Measurements from ENCODE around the gene CNN2.
"Not testable (repeated sequence)": the region's sequence is repeated elsewhere in the genome, so short reads cannot be mapped to it uniquely, and the experiment has no call there.

CNN2 gene

DNA sequence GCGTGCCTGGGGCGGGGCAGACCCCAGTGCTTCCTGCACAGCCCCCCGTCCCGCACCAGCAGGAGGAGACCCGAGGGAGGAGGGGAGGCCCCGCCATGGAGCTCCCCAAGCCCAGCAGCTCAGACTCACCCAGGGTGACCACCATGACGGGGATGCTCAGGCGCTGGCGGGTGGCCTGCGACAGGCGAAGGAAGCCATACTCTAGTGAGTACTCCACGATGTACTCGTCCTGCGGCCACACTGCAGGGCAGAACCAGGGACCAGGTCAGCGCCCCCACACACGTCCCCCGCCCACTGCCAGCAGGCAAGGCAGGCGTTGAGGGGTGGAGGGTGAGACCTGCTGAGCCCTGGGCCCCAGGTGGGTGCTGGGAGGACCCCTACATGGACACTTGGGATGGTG, 14.1 kb upstream of the CNN2 start:
- no peak for DNase-seq

DNA sequence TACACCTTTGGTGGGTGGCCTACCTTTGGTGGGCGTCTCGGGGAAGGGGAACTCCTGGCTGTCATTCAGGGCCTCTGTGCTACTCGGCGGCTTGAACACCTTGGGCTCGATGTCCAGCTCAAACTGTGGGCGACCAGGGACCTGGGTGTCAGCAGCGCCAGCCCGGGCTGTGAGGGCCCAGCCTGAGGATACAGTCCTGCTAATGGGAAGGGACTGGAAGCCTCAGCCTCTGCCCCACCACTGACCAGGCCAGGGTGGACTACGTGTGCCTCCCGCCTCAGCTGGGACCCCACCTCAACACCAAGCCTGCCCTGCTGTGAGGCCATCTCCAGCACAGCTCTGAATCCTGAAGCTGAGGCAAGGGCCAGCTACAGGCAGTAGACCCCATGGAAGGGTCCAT, 13.2 kb upstream of the CNN2 start:
- DNase-seq, result no peak

- DNase-seq, result no peak
Observed at GRCh38 chr19:1014161-1015060, 12.0 kb upstream of the CNN2 start.

DNA sequence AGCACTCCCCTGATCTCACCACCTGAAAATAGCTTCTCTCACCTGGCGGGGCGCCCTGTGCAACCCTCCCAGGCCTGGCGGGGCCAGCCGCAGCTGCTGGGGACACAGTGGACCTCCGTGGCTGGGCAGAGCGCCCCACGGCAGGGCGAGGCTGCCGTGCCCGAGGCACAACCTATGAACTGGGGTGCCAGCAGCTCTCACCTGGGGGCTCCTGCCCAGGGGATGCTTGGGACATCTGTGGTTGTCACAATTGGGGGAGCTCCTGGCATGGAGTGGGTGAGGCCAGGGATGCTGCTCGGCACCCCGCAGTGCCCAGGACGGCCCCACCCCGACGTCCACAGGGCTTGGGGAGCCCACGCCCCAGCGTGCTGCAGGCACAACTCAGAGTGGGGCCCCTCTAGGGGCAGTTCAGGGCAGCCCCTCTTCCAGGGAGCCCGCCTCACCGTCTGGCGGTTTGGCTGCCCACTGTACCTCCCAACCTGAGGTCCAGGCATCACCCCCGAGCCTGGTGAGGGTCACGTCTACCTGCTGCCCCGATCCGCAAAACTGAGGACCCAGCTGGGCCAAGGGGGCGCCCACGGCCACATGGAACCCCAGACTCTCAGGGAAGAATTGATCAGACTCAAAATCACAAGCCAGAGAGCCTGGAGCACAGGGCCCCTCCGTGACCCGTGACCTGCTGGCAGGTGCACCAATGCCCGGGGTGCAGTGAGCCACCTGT, 11.2 kb upstream of the CNN2 start:
- no peak for DNase-seq

DNA sequence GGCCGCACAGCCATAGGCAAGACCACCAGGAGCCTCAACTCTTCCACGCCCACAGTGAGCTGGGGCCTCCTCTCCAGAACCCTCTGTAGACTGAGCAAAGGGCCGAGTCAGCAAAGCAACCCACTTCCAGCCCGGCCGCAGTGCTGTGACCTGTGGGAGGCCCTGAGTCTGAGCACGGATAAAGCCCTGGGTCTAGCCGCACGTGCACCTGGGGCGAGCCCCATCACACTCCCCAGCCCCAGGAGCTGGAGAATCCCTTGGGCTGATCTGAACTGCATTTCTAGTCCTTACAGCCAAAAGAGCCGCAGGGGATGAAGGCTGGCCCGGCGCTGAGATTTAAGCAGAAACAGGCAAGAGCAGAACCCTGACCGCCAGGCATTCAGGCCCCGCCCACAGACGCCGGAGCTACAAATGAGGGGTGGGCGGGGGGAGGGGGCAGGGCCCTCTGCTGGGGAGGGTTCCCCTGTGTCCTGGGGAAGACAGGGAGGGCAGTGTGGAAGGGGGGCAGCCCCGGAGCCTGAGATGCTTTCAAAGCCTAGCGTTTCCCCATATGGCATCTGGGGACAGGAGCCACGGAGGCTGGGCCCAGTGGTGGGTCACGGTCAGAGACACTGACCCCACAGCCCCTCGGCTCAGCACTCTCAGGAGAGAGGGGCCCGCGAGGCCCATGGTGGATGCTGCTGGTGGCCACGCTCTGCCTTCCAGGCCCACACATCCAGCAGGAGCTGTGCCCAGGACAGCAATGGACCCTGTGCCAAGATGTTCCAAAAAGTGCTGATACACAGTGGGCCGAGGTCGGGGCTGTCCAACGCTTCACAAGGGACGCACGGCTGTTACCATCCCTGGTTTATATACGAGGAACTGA, 10.4 kb upstream of the CNN2 start:
- DNase-seq, result no peak

DNA sequence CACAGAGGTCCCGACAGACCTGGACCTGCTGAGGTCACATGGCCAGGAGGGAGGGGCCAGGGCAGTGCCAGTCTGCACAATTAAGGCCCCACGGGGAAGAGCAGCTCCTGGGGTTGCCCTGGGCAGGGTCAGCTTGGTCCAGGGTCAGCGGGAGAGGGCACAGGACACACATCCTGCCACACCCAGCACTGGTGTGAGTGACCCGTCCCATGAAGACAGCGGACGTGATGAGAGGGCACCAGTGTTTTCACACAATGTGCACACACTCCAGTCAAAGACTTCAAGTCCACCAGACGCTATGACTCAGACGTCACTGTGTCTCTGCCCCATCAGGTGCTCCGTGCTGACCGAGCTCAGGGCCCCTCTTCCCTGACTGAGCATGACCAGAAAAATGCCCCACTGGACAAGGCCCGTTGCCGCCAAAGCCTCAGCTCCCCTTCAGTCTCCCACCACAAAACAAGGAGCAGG, 9.7 kb upstream of the CNN2 start:
- DNase-seq, result no peak

GRCh38 chr19:1017115-1017905, 9.1 kb upstream of the CNN2 start:
- DNase-seq, result no peak

DNA sequence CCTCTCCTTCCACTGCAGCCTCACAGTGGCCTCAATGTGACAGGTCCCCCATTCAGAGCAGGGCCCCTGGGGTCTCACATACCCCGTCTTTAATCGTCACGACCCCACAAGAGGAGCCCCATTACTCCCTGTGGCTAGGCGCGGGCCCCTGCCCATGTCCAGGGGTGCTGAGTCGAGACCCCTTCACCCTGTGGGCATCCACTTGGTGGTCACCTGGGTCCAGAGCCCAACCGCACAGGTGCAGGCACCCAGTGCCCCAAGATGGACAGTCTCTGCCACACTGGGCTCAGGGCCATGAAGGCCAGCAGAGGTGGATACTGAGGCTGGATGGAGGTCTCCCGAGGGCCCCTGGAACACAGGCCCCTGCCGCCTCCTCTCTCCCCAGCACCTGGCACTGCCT, 8.5 kb upstream of the CNN2 start:
- DNase-seq, result no peak

GRCh38 chr19:1018393-1018792, 8.0 kb upstream of the CNN2 start:
- DNase-seq, result no peak

GRCh38 chr19:1018932-1019615, 7.3 kb upstream of the CNN2 start:
- no peak for DNase-seq

- DNase-seq, result no peak
Observed at GRCh38 chr19:1019616-1019961, 6.8 kb upstream of the CNN2 start.

DNA sequence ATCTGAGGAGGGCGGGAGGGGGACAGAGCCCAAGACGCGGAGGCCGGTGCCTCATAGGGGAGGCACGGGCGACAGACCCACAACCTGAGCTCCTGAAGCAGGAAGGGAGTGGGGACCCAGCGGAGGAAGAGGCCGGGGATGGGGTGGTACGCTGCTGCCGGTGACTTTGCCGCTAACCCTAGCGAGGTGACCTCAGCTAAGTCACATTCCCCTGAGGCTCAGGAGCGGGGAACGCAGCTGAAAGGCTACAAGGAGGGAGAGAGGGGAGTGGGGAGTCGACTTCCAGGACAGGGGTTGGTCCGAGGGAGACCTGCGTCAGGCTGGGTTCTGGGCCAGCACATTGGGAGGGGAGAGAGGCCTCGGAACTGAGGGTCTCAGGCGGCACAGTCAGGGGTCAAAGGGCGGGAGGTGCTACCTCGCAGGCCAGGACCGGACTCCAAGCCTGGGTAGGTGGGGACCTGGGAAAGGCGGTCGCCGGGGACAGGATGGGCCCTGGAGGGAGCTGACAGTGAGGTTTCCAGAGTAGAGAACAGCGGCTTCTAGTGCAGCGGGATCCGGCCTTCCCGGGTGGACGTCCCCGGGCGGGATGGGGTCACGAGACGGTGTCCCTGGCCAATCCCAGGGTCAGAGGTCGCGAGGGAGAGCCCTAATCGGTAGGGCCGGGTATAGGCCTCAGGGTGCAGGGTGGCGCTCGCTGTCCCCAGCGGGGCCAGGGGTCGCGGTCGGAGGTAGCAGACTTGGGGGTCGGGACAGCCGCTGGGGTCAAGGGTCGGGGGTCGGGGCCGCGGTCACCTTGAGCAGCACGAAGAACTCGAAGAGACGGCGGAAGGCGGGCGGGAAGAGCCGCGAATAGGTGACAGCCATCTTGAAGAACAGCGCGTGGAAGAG, 6.2 kb upstream of the CNN2 start:
- DNase-seq, result no peak

- peak; percentile 87 for DNase-seq
Observed at GRCh38 chr19:1020868-1021425, 5.5 kb upstream of the CNN2 start, which contains the start of gene TMEM259. TSS of gene TMEM259 (minus strand) at chr19:1021123. CDS start at chr19:1020996, 127 bp downstream.

GRCh38 chr19:1023883-1024188, 2.6 kb upstream of the CNN2 start:
- not testable (repeated sequence) for DNase-seq

DNA sequence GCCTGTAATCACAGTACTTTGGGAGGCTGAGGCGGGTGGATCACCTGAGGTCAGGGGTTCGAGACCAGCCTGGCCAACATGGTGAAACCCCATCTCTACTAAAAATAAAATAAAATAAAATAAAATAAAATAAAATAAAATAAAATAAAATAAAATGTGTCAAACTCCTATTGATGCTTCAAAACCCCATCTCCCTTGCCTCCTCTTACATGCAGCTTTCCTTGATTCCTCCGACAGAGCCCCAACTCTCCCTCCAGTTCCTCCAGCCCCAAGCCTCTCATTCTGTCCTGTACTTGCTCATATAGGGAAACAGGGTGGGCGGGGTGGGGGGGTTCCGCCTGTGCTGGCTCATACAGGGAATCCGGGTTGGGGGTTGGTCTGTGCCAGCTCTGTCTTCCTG, 1.3 kb upstream of the CNN2 start:
- not testable (repeated sequence) for DNase-seq

DNA sequence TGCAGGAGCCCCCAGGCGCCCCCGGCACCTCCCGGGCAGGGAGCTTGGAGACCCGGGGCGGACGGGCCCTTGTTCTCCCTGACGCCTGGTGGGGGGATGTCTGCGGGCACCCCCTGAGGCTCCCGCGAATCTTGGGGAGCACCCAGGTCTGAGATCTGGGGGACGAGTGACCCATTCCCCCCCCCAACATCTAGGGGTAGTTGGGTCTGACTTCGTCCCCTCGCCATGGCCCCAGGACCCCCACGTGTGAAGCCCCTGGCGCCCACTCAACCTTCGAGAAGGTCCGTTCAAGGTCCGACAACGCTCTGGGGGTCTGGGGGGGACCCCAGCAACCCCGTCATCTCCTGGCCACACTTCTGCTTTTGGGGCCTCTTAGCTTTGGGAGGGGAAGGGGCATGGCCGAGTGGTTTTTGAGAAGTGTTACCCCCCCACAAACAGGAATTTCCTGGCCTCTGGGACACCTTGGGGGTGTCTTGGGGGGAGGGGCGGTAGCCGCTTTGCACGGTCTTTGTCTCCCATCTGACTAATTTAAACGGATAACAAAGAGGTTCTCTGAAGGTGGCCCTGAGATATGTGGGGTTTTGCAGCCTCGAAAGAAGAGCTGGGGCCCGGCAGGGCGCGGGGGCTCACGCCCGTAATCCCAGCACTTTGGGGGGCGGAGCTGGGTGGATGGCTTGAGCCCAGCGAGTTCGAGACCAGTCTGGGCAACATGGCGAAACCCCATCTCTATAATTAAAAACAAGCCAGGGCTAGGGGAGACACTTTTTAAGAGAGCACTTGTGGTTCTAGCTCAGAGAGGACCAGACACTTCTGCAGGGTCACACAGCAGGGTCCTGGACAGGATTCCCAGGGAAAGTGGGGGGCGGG, 608 bp downstream of the CNN2 start:
- no peak for DNase-seq

DNA sequence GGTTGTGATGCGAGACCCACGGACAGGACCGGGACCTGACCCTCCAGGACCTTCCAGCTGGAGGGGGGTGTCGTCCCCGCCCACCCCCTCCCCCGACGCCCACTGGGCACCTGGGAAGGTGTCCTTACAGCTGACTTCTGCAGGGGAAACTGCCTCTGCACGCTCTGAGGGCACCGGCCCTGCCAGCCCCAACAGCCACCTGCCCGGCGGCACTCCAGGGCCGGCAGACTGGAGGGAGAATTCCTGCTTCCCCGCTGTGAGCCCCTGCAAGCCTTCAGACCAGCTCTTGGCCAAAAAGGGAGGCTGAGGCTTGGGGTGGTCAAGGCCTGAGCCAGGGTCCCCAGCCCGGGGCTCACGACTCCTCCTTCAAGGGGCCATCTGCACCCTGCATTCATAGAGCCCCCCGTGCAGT, 1.2 kb downstream of the CNN2 start:
- DNase-seq, result no peak

GRCh38 chr19:1028062-1028926, 1.9 kb downstream of the CNN2 start:
- no peak for DNase-seq

Measured in NCI-H1436 treated with DMSO at 0.1 percent for 48 hours (cell line).